ENCODE results near the gene CARMIL1. TPM values are rescaled to one million over a fixed set of nuclear protein-coding genes. Genes with fewer than 3 reads are reported as not detected.

CARMIL1 gene
- total and polyA plus RNA-seq, 2 of the 8 experiments (the other 6 are each of a cell fraction or from before 2014, with no cell fraction given), result 20.3 to 40.4 TPM

DNA sequence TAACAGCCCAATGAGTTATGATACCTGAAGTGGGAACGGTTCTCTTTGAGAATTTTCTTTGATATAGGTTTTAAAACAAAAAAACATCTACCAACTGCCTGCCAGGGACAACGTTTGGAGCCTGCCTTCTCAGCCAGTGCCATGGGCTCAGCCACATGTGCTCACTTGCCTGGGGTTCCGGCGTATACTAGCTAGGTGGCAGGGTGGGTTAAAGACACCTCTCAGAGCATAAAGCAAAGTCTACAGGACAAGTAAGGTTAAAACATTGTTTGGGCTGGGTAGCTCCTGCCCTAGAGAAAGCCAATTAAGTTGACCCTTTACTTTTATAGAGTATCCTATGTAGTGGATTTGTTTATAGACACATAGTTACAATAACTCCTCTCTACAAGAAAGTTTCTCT, 334.9 kb downstream of the CARMIL1 start:
- WGBS, 2 experiments (ENCODE audit: extremely low coverage in 1 of 2, insufficient coverage in 1 of 2, insufficient read length in 1 of 2, insufficient replicate concordance in 2 of 2, low coverage in 1 of 2, low lambda C conversion rate in 2 of 2, missing lambda C conversion rate in 1 of 2), result 87% methylated on average over 4 of the region's 4 CpGs; no CpG with 5 or more reads in 1 of the 2 experiments
- no peak overlapping the region for H2AFZ ChIP-seq (ENCODE audit: low read length)
- H4K5ac ChIP-seq (ENCODE audit: insufficient read length, low read depth, low read length), result no peak overlapping the region
- no peak overlapping the region for H2AK5ac ChIP-seq (ENCODE audit: low read depth, low read length)
- no peaks in the 10 kb centered on the region for H3K9me3 ChIP-seq (ENCODE audit: insufficient read depth in 2 of 2, low read depth in 1 of 2, low read length in 1 of 2)
- H4K91ac ChIP-seq (replicated peaks; ENCODE audit: insufficient read length, low read length), result no peak overlapping the region
- no peak overlapping the region for H3K56ac ChIP-seq (replicated peaks; ENCODE audit: insufficient read length, low read depth, low read length)
- no peak overlapping the region for H2BK5ac ChIP-seq (ENCODE audit: low read depth, low read length)
- DNase-seq (ENCODE audit: low read depth in 1 of 2, low spot score in 2 of 2) (no peak), FAIRE-seq (no peak)
- H3K4me1 ChIP-seq (replicated peaks in 1 of 4; ENCODE audit: control insufficient read depth in 3 of 4, insufficient read depth in 4 of 4, low read length in 3 of 4), result no peaks in the 10 kb centered on the region
- H2BK12ac ChIP-seq (ENCODE audit: low read depth, low read length), result no peak overlapping the region
- no peak overlapping the region for H4K8ac ChIP-seq (ENCODE audit: extremely low read depth, insufficient read depth, low read length)
- peaks cover 0 to 1% (median 0%) of the 10 kb centered on the region in 4 experiments; a peak in 1 of 7 replicates for H3K27me3 ChIP-seq (replicated peaks in 1 of 4; ENCODE audit: control insufficient read depth in 3 of 4, extremely low read depth in 1 of 4, insufficient read depth in 3 of 4, low read length in 3 of 4)
- no peak overlapping the region for H3K18ac ChIP-seq (ENCODE audit: extremely low read depth, low read length)
- no peak for TF ChIP-seq FOSL1 (IDR thresholded peaks at IDR 0.05; ENCODE audit: insufficient read depth, low read depth, low read length)
- TF ChIP-seq EGR1 (IDR thresholded peaks at IDR 0.05; ENCODE audit: borderline replicate concordance, low read depth, low read length), result no peak
- no peak for TF ChIP-seq RNF2 (IDR thresholded peaks at IDR 0.05; ENCODE audit: borderline replicate concordance, low read depth, low read length, missing control alignments, poor library complexity, severe bottlenecking)
- TF ChIP-seq KDM5A (IDR thresholded peaks at IDR 0.05; ENCODE audit: low read length), result no peak
- TF ChIP-seq RAD21 (IDR thresholded peaks at IDR 0.05 in 1 of 2, conservative IDR thresholded peaks at IDR 0.05 in 1 of 2; ENCODE audit: low read depth in 2 of 2, low read length in 2 of 2), result peak in 1 of 2 experiments; percentile 28; a peak in 1 of 4 replicates
- no peak overlapping the region for H3K23ac ChIP-seq (ENCODE audit: insufficient read length)
- ChIA-PET CTCF (ENCODE audit: partially characterized antibody) (interaction anchor here (0.6 to 2.8 kb wide), 4 partner anchors 12 to 104 kb away, joined by 3 to 6 read pairs (median 3); no protein-coding TSS in a partner anchor), POLR2A (ENCODE audit: partially characterized antibody) (no interaction called here)
- H3K23me2 ChIP-seq (ENCODE audit: low read depth, low read length), result no peaks in the 10 kb centered on the region
- no peak overlapping the region for H3K14ac ChIP-seq (ENCODE audit: insufficient read length)
- H3K79me1 ChIP-seq (ENCODE audit: low read depth, low read length), result no peaks in the 10 kb centered on the region
- H2BK20ac ChIP-seq (ENCODE audit: low read length), result no peak overlapping the region
- H3K27ac ChIP-seq (ENCODE audit: low read depth, low read length), result no peak overlapping the region
- H2BK15ac ChIP-seq (ENCODE audit: low read length), result no peak overlapping the region
- peaks cover 0 to 5% (median 1%) of the 10 kb centered on the region in 4 experiments; a peak in 3 of 8 replicates for H3K36me3 ChIP-seq (ENCODE audit: control insufficient read depth in 2 of 4, insufficient read depth in 4 of 4, low read length in 3 of 4)
- H3K4me2 ChIP-seq (ENCODE audit: insufficient read depth in 1 of 2, low read depth in 2 of 2, low read length in 2 of 2), result no peak overlapping the region
- no peak overlapping the region for H3K4ac ChIP-seq (replicated peaks; ENCODE audit: insufficient read length, low read depth, low read length)
- H4K20me1 ChIP-seq (replicated peaks in 1 of 2; ENCODE audit: control insufficient read depth in 1 of 2, insufficient read depth in 2 of 2, low read length in 2 of 2), result no peaks in the 10 kb centered on the region
- no peak overlapping the region for H3K9ac ChIP-seq (replicated peaks in 1 of 4; ENCODE audit: extremely low read depth in 1 of 4, low read depth in 3 of 4, low read length in 3 of 4)
- H3K4me3 ChIP-seq (ENCODE audit: extremely low read depth in 1 of 4, insufficient read depth in 2 of 4, low read depth in 3 of 4, low read length in 4 of 4), result no peak overlapping the region
- H2BK120ac ChIP-seq (replicated peaks; ENCODE audit: low read depth, low read length), result no peak overlapping the region
- H3K79me2 ChIP-seq (ENCODE audit: control insufficient read depth in 1 of 2, insufficient read depth in 2 of 2, low read length in 2 of 2), result no peaks in the 10 kb centered on the region

All from H1 (cell line).